A549 (cell line): ENCODE data around the gene DISP3. TPM values are rescaled to one million over a fixed set of nuclear protein-coding genes. Genes with fewer than 3 reads are reported as not detected.

Experiments
- ATAC-seq, 2 experiments: fragments of 200-7000 bp in 1 of 2; fragments of >200 bp in 1 of 2; cut with Nextera tagmentation in 1 of 2; cut with Tn5 transposase in 1 of 2; 3 replicates each; pipeline versions ENCODE4 v1.8.0 to v1.9.1; 2018 to 2020; ENCODE audit warnings: mild to moderate bottlenecking in 1 of 2, moderate library complexity in 1 of 2
- CTCF ChIA-PET: fragments of 300-600 bp; sonication (Branson Sonifier 250); formaldehyde crosslinking; extraction: SDS; loops from one replicate; lab custom pipeline; 2021; ENCODE audit warnings: antibody characterized with exemption, inconsistent platforms; lab: Yijun Ruan, JAX
- POLR2A ChIA-PET: fragments of 350-600 bp; formaldehyde crosslinking; extraction: SDS; loops from one replicate; lab custom pipeline; 2021; ENCODE audit warnings: antibody characterized with exemption, inconsistent platforms; lab: Yijun Ruan, JAX
- DNase-seq, 2 experiments: peaks; one replicate each; pipeline versions ENCODE4 v3.0.0 to v3.0.0-alpha.2; 2011 to 2016; ENCODE audit warnings: low read depth in 1 of 2, low spot score in 1 of 2
- FAIRE-seq: peaks from 2 replicates; lab custom pipeline; 2011; peaks lifted over from hg19 to GRCh38; lab: Jason Lieb, UNC
- H3K27ac ChIP-seq, 2 experiments: fragments of >200 bp; sonication (Bioruptor Twin); formaldehyde crosslinking; 3 replicates each; pipeline ENCODE4 v1.5.1; 2016 to 2017
- H3K4me1 ChIP-seq: fragments of >200 bp; sonication (Bioruptor Twin); formaldehyde crosslinking; 3 replicates; pipeline ENCODE4 v1.6.1; 2016
- H3K4me2 ChIP-seq: fragments of >200 bp; sonication (Bioruptor Twin); formaldehyde crosslinking; 3 replicates; pipeline ENCODE4 v1.6.1; 2016
- H3K4me3 ChIP-seq: fragments of >200 bp; sonication (Bioruptor Twin); formaldehyde crosslinking; 3 replicates; pipeline ENCODE4 v1.5.1; 2016
- H3K9me3 ChIP-seq: fragments of >200 bp; sonication (Bioruptor Twin); formaldehyde crosslinking; 3 replicates; pipeline ENCODE4 v1.6.1; 2016
- BHLHE40 ChIP-seq: IDR thresholded peaks from 2 replicates; pipeline ENCODE4 v1.6.1; 2012; ENCODE audit warnings: low read depth, low read length, inconsistent platforms
- HOXA7 ChIP-seq: fragments of 250-450 bp; sonication (Bioruptor Pico); IDR thresholded peaks from 2 replicates; pipeline ENCODE4 v1.5.0; 2020; ENCODE audit warnings: mild to moderate bottlenecking, moderate library complexity
- KDM1A ChIP-seq: fragments of 200-600 bp; sonication (generic); IDR thresholded peaks from 2 replicates; pipeline ENCODE4 v1.6.1; 2016; ENCODE audit warnings: low read depth, mild to moderate bottlenecking
- PBX3 ChIP-seq: IDR thresholded peaks from 2 replicates; pipeline ENCODE4 v1.6.1; 2012
- REST ChIP-seq: fragments of 200-600 bp; sonication (generic); IDR thresholded peaks from 2 replicates; pipeline ENCODE4 v1.6.1; 2016; ENCODE audit warnings: antibody characterized with exemption, mild to moderate bottlenecking, moderate library complexity
- SMC3 ChIP-seq: fragments of >200 bp; sonication (Bioruptor Twin); formaldehyde crosslinking; IDR thresholded peaks from 3 replicates; pipeline ENCODE4 v1.6.1; 2018; ENCODE audit warnings: inconsistent platforms
- TFCP2L1 ChIP-seq: fragments of 250-450 bp; sonication (Bioruptor Pico); IDR thresholded peaks from 2 replicates; pipeline ENCODE4 v1.5.0; 2021; ENCODE audit warnings: mild to moderate bottlenecking
- ZC3H11A ChIP-seq: fragments of 450-650 bp; IDR thresholded peaks from 2 replicates; pipeline ENCODE4 v1.6.1; 2014; ENCODE audit warnings: antibody characterized with exemption, mild to moderate bottlenecking
- WGBS: methylation state at CpG from one replicate; pipeline ENCODE4 v1.1.6; 2017; ENCODE audit errors: missing lambda C conversion rate; 5-methylcytosine and 5-hydroxymethylcytosine counted together
- polyA plus RNA-seq, 4 experiments: library from polyadenylated mRNA; depleted of rRNA in 3 of 4; stranded (reverse); fragments of >200 nt; fragmentation: RNase III in 1 of 4; extraction: RNeasy Plus Mini Kit Qiagen cat#74134 plus additional on column Dnase treatment in 1 of 4; gene quantifications; 2 replicates in 3 of 4; 3 replicates in 1 of 4; pipeline ENCODE4 v1.2.3, GENCODE V29; 2011 to 2017
- TF ChIP-seq, protein P1 (sequence below): fragments of >200 bp; sonication (Bioruptor Twin); formaldehyde crosslinking; IDR thresholded peaks from 3 replicates; pipeline ENCODE4 v1.5.1; 2016
- TF ChIP-seq, protein P2 (sequence below): fragments of >200 bp; sonication (Bioruptor Twin); formaldehyde crosslinking; IDR thresholded peaks from 2 replicates; pipeline ENCODE4 v1.6.1; 2016
- TF ChIP-seq, protein P3 (sequence below): fragments of >200 bp; sonication (Bioruptor Twin); formaldehyde crosslinking; IDR thresholded peaks from 3 replicates; pipeline ENCODE4 v1.6.1; 2016

Gene DISP3
- polyA plus RNA-seq, 2 of the 4 experiments (the other 2 are of a cell fraction): 0.09 to 0.22 TPM

GRCh38 chr1:11482198-11482597 is 3.2 kb downstream of the DISP3 start:
- DNase-seq (no peak), ATAC-seq (no peak), FAIRE-seq (no peak)
- POLR2A ChIA-PET: no interaction called here
- H3K9me3 ChIP-seq: no peaks in the 10 kb centered on the region
- peaks cover 4% of the 10 kb centered on the region; the same call in 1 of the 3 replicates for H3K4me1 ChIP-seq
- H3K4me2 ChIP-seq: no peak overlapping the region
- H3K27ac ChIP-seq: no peak overlapping the region
- CTCF ChIA-PET: interaction anchor here (1.3 kb wide), 1 partner anchor 8 kb away, joined by 3 read pairs; no protein-coding TSS in a partner anchor
- no peak overlapping the region for H3K4me3 ChIP-seq
- TF ChIP-seq, protein P1, sequence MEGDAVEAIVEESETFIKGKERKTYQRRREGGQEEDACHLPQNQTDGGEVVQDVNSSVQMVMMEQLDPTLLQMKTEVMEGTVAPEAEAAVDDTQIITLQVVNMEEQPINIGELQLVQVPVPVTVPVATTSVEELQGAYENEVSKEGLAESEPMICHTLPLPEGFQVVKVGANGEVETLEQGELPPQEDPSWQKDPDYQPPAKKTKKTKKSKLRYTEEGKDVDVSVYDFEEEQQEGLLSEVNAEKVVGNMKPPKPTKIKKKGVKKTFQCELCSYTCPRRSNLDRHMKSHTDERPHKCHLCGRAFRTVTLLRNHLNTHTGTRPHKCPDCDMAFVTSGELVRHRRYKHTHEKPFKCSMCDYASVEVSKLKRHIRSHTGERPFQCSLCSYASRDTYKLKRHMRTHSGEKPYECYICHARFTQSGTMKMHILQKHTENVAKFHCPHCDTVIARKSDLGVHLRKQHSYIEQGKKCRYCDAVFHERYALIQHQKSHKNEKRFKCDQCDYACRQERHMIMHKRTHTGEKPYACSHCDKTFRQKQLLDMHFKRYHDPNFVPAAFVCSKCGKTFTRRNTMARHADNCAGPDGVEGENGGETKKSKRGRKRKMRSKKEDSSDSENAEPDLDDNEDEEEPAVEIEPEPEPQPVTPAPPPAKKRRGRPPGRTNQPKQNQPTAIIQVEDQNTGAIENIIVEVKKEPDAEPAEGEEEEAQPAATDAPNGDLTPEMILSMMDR: no peak
- TF ChIP-seq SMC3: no peak
- TF ChIP-seq ZC3H11A: no peak
- no peak for TF ChIP-seq PBX3
- TF ChIP-seq, protein P2, sequence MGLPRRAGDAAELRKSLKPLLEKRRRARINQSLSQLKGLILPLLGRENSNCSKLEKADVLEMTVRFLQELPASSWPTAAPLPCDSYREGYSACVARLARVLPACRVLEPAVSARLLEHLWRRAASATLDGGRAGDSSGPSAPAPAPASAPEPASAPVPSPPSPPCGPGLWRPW: no peak
- no peak for TF ChIP-seq BHLHE40
- TF ChIP-seq, protein P3, sequence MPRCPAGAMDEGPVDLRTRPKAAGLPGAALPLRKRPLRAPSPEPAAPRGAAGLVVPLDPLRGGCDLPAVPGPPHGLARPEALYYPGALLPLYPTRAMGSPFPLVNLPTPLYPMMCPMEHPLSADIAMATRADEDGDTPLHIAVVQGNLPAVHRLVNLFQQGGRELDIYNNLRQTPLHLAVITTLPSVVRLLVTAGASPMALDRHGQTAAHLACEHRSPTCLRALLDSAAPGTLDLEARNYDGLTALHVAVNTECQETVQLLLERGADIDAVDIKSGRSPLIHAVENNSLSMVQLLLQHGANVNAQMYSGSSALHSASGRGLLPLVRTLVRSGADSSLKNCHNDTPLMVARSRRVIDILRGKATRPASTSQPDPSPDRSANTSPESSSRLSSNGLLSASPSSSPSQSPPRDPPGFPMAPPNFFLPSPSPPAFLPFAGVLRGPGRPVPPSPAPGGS: no peak
- no peak for TF ChIP-seq TFCP2L1 (CRISPR knock-in tag)
- no peak for TF ChIP-seq KDM1A
- TF ChIP-seq REST: no peak

DNA sequence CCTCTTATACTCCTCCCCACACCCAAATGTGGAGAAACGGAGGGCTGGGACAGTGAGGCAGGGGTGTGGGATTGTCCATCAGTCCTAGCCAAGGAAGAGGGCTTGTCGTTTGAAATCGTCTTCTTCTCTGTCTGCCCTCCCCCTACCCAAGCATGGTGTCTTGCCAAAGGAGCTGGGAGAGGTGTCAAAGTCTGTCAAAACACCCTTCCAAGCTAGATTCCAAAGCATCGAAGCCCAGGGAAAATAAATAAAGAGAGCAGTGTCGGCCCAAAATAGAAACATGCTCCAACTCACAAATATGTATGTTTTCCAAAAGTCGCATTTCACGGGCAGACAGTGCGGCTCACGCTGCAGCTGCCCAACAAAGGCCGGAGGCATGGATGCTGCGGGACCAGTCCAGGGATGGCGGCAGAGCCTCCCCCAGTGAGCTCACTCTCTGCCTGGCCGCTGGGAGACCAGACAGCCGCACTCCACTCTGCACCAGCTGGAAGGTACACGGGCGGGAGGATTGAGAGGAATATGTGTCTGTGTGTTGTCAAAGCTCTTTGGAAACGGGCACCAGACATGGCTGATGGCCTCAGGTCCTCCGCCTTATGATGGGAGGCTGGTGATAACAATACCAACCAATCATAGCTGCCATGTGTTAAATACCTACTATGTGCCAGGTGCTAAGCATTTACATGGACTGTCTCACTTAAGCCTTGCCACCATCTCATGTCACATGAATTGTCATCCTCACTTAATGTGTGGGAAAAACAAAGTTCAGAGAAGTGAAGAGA is 3.9 kb downstream of the DISP3 start:
- TF ChIP-seq BHLHE40 (no peak), HOXA7 (CRISPR knock-in tag) (no peak)
- no peak for FAIRE-seq
- WGBS: 16% methylated on average over 15 of the region's 18 CpGs
- no peak for ATAC-seq
- H3K4me3 ChIP-seq: no peak overlapping the region
- POLR2A ChIA-PET: no interaction called here
- H3K27ac ChIP-seq: no peak overlapping the region
- H3K4me1 ChIP-seq: peaks cover 4% of the 10 kb centered on the region; the same call in 1 of the 3 replicates
- H3K9me3 ChIP-seq: no peaks in the 10 kb centered on the region
- CTCF ChIA-PET: interaction anchor here (1.3 kb wide), 1 partner anchor 9 kb away, joined by 3 read pairs; no protein-coding TSS in a partner anchor
- no peak for DNase-seq
- H3K4me2 ChIP-seq: no peak overlapping the region
